HepG2 (cell line): ENCODE data around the gene RAD9A. TPM values are rescaled to one million over a fixed set of nuclear protein-coding genes. Genes with fewer than 3 reads are reported as not detected.

Source experiments
- ARID3A ChIP-seq: IDR thresholded peaks from 2 replicates; pipeline ENCODE4 v1.6.1; 2012; ENCODE audit warnings: low read depth, low read length, improper control_type of control experiment
- ASH2L ChIP-seq: fragments of 300-600, 200-600 bp; sonication (generic); IDR thresholded peaks from 2 replicates; pipeline ENCODE4 v1.7.0; 2017; ENCODE audit warnings: low read depth, mild to moderate bottlenecking, moderate library complexity, mixed read lengths, low read length; ENCODE audit not compliant: insufficient read length
- CERS6 ChIP-seq: sonication (generic); formaldehyde crosslinking; IDR thresholded peaks from 2 replicates; pipeline ENCODE4 v1.5.0; 2020; ENCODE audit warnings: missing genetic modification reagents
- HNF4A ChIP-seq: sonication (generic); formaldehyde crosslinking; IDR thresholded peaks from 2 replicates; pipeline ENCODE4 v1.4.0; 2020; ENCODE audit warnings: missing genetic modification reagents
- HNRNPLL ChIP-seq: fragments of 200-400 bp; formaldehyde crosslinking; IDR thresholded peaks from 2 replicates; pipeline ENCODE4 v1.6.1; 2017; ENCODE audit warnings: mild to moderate bottlenecking, low read depth, low read length; ENCODE audit not compliant: poor library complexity, severe bottlenecking
- KLF16 ChIP-seq, 2 experiments: sonication (generic) in 1 of 2; formaldehyde crosslinking in 1 of 2; IDR thresholded peaks; 2 replicates each; pipeline versions ENCODE4 v1.6.1 to v1.8.0; 2016 to 2023; ENCODE audit warnings: missing genetic modification reagents in 2 of 2, missing compliant biosample characterization in 1 of 2
- MEIS1 ChIP-seq: sonication (generic); formaldehyde crosslinking; IDR thresholded peaks from 2 replicates; pipeline ENCODE4 v1.9.0; 2021; ENCODE audit warnings: mild to moderate bottlenecking, missing genetic modification reagents, moderate library complexity, borderline replicate concordance
- MLLT10 ChIP-seq: sonication (generic); formaldehyde crosslinking; IDR thresholded peaks from 2 replicates; pipeline ENCODE4 v1.4.0; 2020; ENCODE audit warnings: missing genetic modification reagents
- NR0B2 ChIP-seq: sonication (generic); formaldehyde crosslinking; IDR thresholded peaks from 2 replicates; pipeline ENCODE4 v1.4.0; 2020; ENCODE audit warnings: mild to moderate bottlenecking, missing genetic modification reagents
- NR2F2 ChIP-seq: IDR thresholded peaks from 2 replicates; pipeline ENCODE4 v1.6.1; 2012; ENCODE audit warnings: low read depth, inconsistent platforms, borderline replicate concordance
- RBAK ChIP-seq: sonication (generic); formaldehyde crosslinking; IDR thresholded peaks from 2 replicates; pipeline ENCODE4 v1.5.1; 2020; ENCODE audit warnings: mild to moderate bottlenecking, missing genetic modification reagents
- REXO4 ChIP-seq: sonication (generic); formaldehyde crosslinking; IDR thresholded peaks from 2 replicates; pipeline ENCODE4 v1.8.0; 2022; ENCODE audit warnings: missing genetic modification reagents, mild to moderate bottlenecking, borderline replicate concordance
- RNF219 ChIP-seq: sonication (generic); formaldehyde crosslinking; IDR thresholded peaks from 2 replicates; pipeline ENCODE4 v1.5.0; 2020; ENCODE audit warnings: mild to moderate bottlenecking, missing genetic modification reagents
- SUZ12 ChIP-seq: fragments of 150-350 bp; IDR thresholded peaks from 2 replicates; pipeline ENCODE4 v1.6.1; 2014; ENCODE audit warnings: low read depth, low read length
- TFDP2 ChIP-seq: sonication (generic); formaldehyde crosslinking; IDR thresholded peaks from 2 replicates; pipeline ENCODE4 v1.4.0; 2020; ENCODE audit warnings: missing genetic modification reagents
- ZBTB4 ChIP-seq: sonication (generic); formaldehyde crosslinking; IDR thresholded peaks from 2 replicates; pipeline ENCODE4 v1.4.0; 2020; ENCODE audit warnings: missing genetic modification reagents, mild to moderate bottlenecking, borderline replicate concordance
- ZFP82 ChIP-seq: sonication (generic); formaldehyde crosslinking; IDR thresholded peaks from 2 replicates; pipeline ENCODE4 v1.5.1; 2020; ENCODE audit warnings: mild to moderate bottlenecking, missing genetic modification reagents, borderline replicate concordance
- ZNF678 ChIP-seq: sonication (generic); formaldehyde crosslinking; IDR thresholded peaks from 2 replicates; pipeline ENCODE4 v1.4.0; 2020; ENCODE audit warnings: mild to moderate bottlenecking, missing genetic modification reagents
- polyA plus RNA-seq, 8 experiments: library from polyadenylated mRNA; depleted of rRNA in 3 of 8; stranded (reverse) in 7 of 8; unstranded in 1 of 8; fragments of >200 nt; fragmentation: Illumina TruSeq in 4 of 8; extraction: Trizol in 4 of 8; gene quantifications; 2 replicates each; pipeline versions ENCODE4 v1.2.1 to v1.2.3, GENCODE V29; 2011 to 2016; ENCODE audit warnings: low read depth in 4 of 8, missing spikeins in 1 of 8, mixed read lengths in 1 of 8; ENCODE audit not compliant: insufficient read depth in 1 of 8
- total RNA-seq, 5 experiments: library from RNA; depleted of rRNA; stranded (reverse); fragments of >200 nt; fragmentation: Illumina TruSeq; extraction: Trizol; gene quantifications; 2 replicates each; pipeline ENCODE4 v1.2.3, GENCODE V29; 2016; ENCODE audit warnings: low read depth in 1 of 5

The RAD9A gene
- total and polyA plus RNA-seq, 2 of the 13 experiments (the other 11 are each of a cell fraction or from before 2014, with no cell fraction given): 10.1 to 15.7 TPM

GRCh38 chr11:67353317-67354074 is 38.3 kb upstream of the RAD9A start, which contains the start of gene POLD4 (continued):
- TF ChIP-seq ZBTB4 (CRISPR knock-in tag) (no peak), HNF4A (CRISPR knock-in tag) (peak; percentile 4; the same call in 1 of the 2 replicates), TFDP2 (CRISPR knock-in tag) (peak; percentile 11; the same call in 1 of the 2 replicates), ARID3A (no peak), KLF16 (CRISPR knock-in tag; IDR thresholded peaks at IDR 0.05) (peak in 1 of 2 experiments; percentile 34; a peak in 1 of 4 replicates), ZFP82 (no peak), ZNF678 (CRISPR knock-in tag) (no peak), RNF219 (CRISPR knock-in tag) (no peak), HNRNPLL (peak; percentile 56), MLLT10 (CRISPR knock-in tag) (no peak), NR0B2 (CRISPR knock-in tag) (no peak), ASH2L (peak; percentile 48), RBAK (CRISPR knock-in tag) (no peak), CERS6 (CRISPR knock-in tag) (no peak), NR2F2 (no peak; the same call in 1 of the 2 replicates), REXO4 (CRISPR knock-in tag) (0 out of 2 replicates have a peak, but pooled peaks have one; percentile 4), SUZ12 (no peak), MEIS1 (CRISPR knock-in tag) (peak; percentile 54; the same call in 1 of the 2 replicates)
